ENCODE results near the gene TMCC1.
"Not testable (repeated sequence)": the region's sequence is repeated elsewhere in the genome, so short reads cannot be mapped to it uniquely, and the experiment has no call there.

Gene TMCC1

GRCh38 chr3:129708328-129708861, 185.1 kb downstream of the TMCC1 start:
- no peak for DNase-seq

- no peak for DNase-seq
Observed at GRCh38 chr3:129705274-129705673, 188.2 kb downstream of the TMCC1 start.

- no peak for DNase-seq
Observed at GRCh38 chr3:129703913-129704312, 189.6 kb downstream of the TMCC1 start.

DNA sequence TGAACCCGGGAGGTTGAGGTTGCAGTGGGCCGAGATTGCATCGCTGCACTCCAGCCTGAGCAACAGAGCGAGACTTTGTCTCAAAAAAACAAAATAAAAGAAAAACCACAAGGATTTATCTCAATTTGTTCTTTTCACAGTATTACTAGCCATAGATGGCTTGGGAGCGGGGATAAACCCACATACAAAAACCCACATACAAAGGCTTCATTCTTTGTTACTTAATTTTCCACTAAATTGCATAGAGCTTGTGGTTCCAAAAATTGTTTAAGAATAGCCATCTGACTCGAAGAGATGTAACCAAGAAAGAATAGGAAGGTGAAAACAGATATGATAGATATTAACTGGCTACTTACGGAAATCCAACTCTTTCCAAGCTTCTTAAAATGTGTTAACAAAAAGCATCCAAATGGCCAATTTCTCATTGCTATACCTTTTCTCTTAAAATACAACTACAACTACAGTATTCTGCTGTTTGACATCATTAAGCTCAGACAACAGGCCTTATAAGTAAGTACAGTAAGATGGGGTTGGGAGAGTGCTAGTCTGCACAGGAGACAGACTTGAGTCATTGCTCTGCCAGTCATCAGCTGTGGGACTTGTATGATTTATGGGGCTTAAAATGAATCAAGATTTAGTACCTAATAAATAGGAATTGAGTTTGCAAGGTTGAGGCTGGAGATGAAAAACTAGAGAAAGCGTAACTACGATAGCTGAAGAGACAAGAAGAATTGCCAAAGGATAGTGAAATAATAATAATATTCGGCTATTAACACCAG, 190.4 kb downstream of the TMCC1 start:
- DNase-seq: no peak

DNA sequence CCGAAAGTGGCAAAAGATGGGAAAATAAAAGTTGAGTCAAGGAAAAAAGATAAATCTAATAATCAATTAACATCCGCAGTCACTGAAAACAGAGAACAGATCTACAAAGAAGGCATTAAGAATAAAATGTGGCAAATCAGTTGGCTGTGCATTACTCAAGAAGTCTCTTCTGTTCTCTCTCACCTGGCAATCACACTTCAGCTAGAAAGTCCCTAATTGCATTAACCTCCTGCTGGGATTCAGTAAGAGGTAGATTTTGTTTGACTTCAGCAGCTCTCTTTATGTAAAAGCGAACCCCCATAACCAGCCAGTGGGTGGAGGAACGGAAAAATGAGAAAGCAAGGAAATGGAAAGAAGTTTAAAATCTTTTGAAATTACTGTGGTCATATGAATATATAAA, 192.3 kb downstream of the TMCC1 start:
- no peak for DNase-seq

GRCh38 chr3:129699612-129700011, 193.9 kb downstream of the TMCC1 start:
- no peak for DNase-seq

DNA sequence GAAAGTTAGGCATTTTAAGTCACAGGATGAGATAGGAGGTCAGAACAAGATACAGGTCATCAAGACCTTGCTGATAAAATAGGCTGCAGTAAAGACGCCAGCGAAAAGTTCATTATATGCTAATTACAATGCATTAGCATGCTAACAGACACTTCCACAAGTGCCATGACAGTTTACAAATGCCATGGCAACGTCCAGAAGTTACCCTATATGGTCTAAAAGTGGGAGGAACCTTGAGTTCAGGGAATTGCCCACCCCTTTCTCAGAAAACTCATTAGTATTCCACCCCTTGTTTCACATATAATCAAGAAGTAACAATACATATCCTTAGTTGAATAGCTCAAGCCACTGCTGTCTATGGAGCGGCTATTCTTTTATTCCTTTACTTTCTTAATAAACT, 194.3 kb downstream of the TMCC1 start:
- DNase-seq: no peak

- DNase-seq: no peak
Observed at GRCh38 chr3:129697229-129697969, 196.1 kb downstream of the TMCC1 start.

DNA sequence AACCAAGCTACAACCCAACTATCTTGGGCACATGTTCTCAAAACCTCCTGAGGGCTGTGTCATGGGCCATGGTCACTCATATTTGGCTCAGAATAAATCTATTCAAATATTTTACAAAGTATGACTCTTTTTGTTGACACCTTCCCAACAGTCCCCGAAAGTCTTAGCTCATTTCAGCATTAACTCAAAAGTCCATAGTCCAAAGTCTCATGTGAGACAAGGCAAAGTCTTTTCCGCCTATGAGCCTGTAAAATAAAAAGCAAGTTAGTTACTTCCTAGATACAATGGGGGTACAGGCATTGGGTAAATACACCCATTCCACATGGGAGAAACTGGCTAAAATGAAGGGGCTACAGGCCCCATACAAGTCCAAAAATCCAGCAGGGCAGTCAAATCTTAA, 197.1 kb downstream of the TMCC1 start:
- DNase-seq: not testable (repeated sequence)

DNA sequence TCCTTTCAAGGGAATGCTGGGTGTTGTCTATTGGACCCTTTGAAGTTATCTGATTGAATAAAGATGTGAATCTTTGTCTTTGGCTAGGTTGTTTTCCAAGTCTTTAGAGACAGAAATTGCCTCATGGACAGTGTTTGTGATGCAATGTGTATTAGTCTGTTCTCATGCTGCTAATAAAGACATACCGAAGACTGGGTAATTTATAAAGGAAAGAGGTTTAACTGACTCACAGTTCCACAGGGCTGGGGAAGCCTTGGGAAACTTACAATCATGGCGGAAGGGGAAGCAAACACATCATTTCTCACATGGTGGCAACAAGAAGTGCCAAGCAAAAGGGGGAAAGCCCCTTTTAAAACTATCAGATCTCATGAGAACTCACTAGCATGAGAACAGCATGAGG, 198.3 kb downstream of the TMCC1 start:
- no peak for DNase-seq

- no peak for DNase-seq
Observed at GRCh38 chr3:129694228-129694627, 199.3 kb downstream of the TMCC1 start.

DNA sequence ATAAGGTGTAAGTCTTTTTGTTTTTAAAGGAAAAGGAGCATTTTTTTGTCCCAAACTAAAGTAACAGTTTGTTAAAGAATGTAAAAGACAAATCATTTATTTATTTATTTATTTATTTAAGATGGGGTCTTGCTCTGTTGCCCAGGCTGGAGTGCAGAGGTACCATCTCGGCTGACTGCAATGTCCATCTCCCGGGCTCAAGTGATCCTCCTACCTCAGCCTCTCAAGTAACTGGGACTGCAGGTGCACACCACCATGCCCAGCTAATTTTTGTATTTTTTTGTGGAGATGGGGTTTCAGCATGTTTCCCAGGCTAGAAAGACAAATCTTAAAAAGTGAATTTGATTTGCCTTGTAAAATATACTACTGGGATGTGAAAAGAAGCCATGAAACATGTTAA, 200.8 kb downstream of the TMCC1 start:
- no peak for DNase-seq

DNA sequence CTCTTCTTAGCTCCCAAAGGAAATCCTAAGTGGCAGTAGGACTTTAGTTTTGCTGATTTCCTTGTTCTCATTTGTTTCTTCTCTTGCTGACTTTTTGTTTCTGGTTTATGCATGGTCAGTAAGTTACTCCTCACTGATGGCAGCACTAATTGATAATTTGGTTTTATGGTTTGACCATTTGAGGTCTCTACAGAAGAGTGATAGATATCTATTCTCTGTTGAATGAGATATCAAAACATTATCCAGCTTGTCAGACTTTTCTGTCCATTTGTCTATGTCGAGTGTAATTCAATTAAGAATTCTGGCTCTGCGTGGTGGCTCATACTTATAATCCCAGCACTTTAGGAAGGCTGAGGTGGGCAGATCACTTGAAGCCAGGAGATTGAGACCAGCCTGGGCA, 202.5 kb downstream of the TMCC1 start:
- DNase-seq: no peak

DNA sequence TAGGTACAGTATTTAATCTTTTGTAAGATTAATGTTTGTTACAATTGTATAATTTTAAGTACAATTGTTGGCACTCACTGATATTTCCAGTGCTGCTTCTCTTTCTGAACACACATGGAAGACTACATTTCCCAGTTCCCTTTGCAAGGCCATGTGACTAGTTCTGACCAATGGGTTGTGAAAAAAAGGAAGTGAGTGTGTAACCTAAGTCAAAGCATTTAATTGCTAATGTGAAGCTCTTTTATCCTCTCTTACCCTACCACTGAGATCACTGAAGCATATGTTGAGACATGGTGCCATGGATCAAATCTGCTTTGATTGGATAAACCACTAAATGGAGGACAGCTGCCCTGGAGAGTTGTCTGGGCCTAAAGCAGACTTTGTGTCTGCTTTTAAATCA, 203.1 kb downstream of the TMCC1 start:
- DNase-seq: no peak

GRCh38 chr3:129689036-129689435, 204.5 kb downstream of the TMCC1 start:
- DNase-seq: no peak

GRCh38 chr3:129688271-129688895, 205.1 kb downstream of the TMCC1 start:
- no peak for DNase-seq

DNA sequence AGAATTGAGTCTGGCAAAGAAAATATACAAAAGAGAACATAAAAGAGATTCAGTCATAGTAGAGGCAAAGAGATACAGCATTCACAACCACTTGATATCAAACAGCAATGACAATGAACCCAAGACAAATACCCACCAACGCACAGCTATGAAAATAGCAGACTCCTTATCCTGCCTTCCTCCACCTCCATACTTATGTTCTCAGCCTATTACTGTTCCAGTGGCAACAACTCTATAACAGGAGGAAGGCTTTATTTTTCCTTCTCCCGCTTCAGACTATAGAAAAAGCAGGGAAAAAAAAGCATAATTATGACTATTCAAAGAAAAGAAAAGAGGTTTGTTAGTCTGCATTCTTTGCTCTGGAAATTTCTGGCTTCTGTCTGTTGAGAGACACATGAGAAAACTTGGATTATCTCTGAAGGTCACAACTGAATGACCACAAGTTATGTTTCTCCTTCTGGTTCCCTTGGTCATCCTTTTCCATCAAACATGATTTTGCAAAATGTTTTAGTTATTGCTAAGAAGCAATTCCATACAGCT, 205.9 kb downstream of the TMCC1 start:
- DNase-seq: no peak

DNA sequence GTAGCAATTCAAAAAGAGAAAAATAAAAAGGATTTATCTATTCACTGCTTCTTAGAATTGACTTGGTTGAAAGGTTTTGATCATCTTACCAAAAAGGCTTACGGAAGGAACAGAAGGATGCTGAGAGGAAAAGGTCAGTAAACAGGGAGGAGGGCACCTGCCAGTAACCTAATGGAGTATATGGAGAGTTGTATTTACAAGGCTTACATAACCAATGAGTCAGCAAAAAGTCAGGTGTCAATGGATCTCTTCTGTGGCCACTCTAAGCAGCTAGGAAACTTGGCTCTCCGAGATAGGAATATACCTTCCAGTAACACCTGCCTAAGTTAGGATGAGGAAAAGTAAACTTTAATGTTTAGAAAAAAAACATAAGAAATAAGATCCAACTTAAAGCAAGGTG, 206.6 kb downstream of the TMCC1 start:
- no peak for DNase-seq

GRCh38 chr3:129684270-129684669, 209.2 kb downstream of the TMCC1 start:
- no peak for DNase-seq

GRCh38 chr3:129683201-129683600, 210.3 kb downstream of the TMCC1 start:
- DNase-seq: no peak

- no peak for DNase-seq
Observed at GRCh38 chr3:129676985-129677384, 216.5 kb downstream of the TMCC1 start.

DNA sequence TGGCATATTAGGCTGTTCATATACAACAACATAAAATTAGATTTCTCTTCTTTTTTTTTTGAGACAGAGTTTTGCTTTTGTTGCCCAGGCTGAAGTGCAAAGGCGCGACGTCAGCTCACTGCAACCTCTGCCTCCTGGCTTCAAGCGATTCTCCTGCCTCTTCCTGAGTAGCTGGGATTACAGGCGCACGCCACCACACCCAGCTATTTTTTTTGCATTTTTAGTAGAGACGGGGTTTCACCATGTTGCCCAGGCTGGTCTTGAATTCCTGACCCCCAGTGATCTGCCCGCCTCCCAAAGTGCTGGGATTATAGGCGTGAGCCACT, 218.8 kb downstream of the TMCC1 start:
- not testable (repeated sequence) for DNase-seq

Measured in activated naive CD4-positive, alpha-beta T cell treated with anti-CD3 and anti-CD28 coated beads, Interleukin-2, amount 50 U/mL, for 16 hours (primary cell).